BE2C (cell line): ENCODE measurements around the gene DNAJC17.

ENCODE experiments used
- DNase-seq: peaks from one replicate; pipeline ENCODE4 v3.0.0-alpha.2; 2020
- H3K27me3 ChIP-seq: fragments of 250-450 bp; sonication (Bioruptor Pico); 2 replicates; pipeline ENCODE4 v1.5.1; 2020; ENCODE audit warnings: mild to moderate bottlenecking
- H3K36me3 ChIP-seq: fragments of 250-450 bp; sonication (Bioruptor Pico); 2 replicates; pipeline ENCODE4 v1.5.1; 2020; ENCODE audit warnings: mild to moderate bottlenecking
- H3K4me1 ChIP-seq: fragments of 250-450 bp; sonication (Bioruptor Pico); 2 replicates; pipeline ENCODE4 v1.5.1; 2020
- H3K4me3 ChIP-seq: 2 replicates; pipeline ENCODE4 v1.5.1; 2011; ENCODE audit warnings: low read depth, low read length
- H3K9me3 ChIP-seq: fragments of 250-450 bp; sonication (Bioruptor Pico); 2 replicates; pipeline ENCODE4 v1.5.1; 2020
- CTCF ChIP-seq: IDR thresholded peaks from 2 replicates; pipeline ENCODE4 v1.5.1; 2012; ENCODE audit warnings: mild to moderate bottlenecking, low read depth, low read length

Gene DNAJC17

GRCh38 chr15:40843885-40844695 lies 36.8 kb upstream of the DNAJC17 start, which contains the start of gene SPINT1:
Gene SPINT1, plus strand, starts transcription at chr15:40844048. Its CDS starts 507 bp downstream, at chr15:40844555.
- TF ChIP-seq CTCF, result no peak

GRCh38 chr15:40843261-40843884 lies 36.1 kb upstream of the DNAJC17 start:
- Histone ChIP-seq H3K4me1 (peaks cover 4% of the 10 kb centered on the region), H3K36me3 (no peaks in the 10 kb centered on the region), H3K4me3 (no peak overlapping the region), H3K9me3 (no peaks in the 10 kb centered on the region), H3K27me3 (peaks cover 22% of the 10 kb centered on the region)
- TF ChIP-seq CTCF, result no peak
- DNase-seq, result no peak

More at GRCh38 chr15:40843885-40844695, 36.8 kb upstream of the DNAJC17 start, which contains the start of gene SPINT1:
- Histone ChIP-seq H3K36me3 (no peaks in the 10 kb centered on the region), H3K4me3 (peak within 1 kb of the TSS; percentile 43), H3K9me3 (no peaks in the 10 kb centered on the region), H3K4me1 (peaks cover 4% of the 10 kb centered on the region), H3K27me3 (peaks cover 22% of the 10 kb centered on the region)
- no peak for DNase-seq

GRCh38 chr15:40841741-40842140 lies 34.5 kb upstream of the DNAJC17 start:
- H3K27me3 ChIP-seq, result peaks cover 22% of the 10 kb centered on the region
- no peak for DNase-seq
- no peak overlapping the region for H3K4me3 ChIP-seq
- no peaks in the 10 kb centered on the region for H3K36me3 ChIP-seq
- no peaks in the 10 kb centered on the region for H3K9me3 ChIP-seq
- H3K4me1 ChIP-seq, result no peaks in the 10 kb centered on the region; the same call in 1 of the 2 replicates
- TF ChIP-seq CTCF, result no peak

GRCh38 chr15:40838756-40839155 lies 31.5 kb upstream of the DNAJC17 start:
- Histone ChIP-seq H3K4me3 (no peak overlapping the region), H3K9me3 (no peaks in the 10 kb centered on the region), H3K27me3 (peaks cover 10% of the 10 kb centered on the region), H3K36me3 (no peaks in the 10 kb centered on the region), H3K4me1 (no peaks in the 10 kb centered on the region; the same call in 1 of the 2 replicates)
- DNase-seq, result no peak
- TF ChIP-seq CTCF, result no peak

- TF ChIP-seq CTCF, result no peak
- Histone ChIP-seq H3K36me3 (no peaks in the 10 kb centered on the region), H3K4me1 (no peaks in the 10 kb centered on the region; the same call in 1 of the 2 replicates), H3K9me3 (no peaks in the 10 kb centered on the region), H3K27me3 (no peaks in the 10 kb centered on the region), H3K4me3 (no peak overlapping the region)
- no peak for DNase-seq
Observed at GRCh38 chr15:40836020-40836419, 28.7 kb upstream of the DNAJC17 start.

- no peak overlapping the region for H3K4me3 ChIP-seq
- no peaks in the 10 kb centered on the region for H3K4me1 ChIP-seq
- no peaks in the 10 kb centered on the region for H3K9me3 ChIP-seq
- no peaks in the 10 kb centered on the region for H3K36me3 ChIP-seq
- no peak for TF ChIP-seq CTCF
- H3K27me3 ChIP-seq, result no peaks in the 10 kb centered on the region
- DNase-seq, result no peak
Observed at GRCh38 chr15:40832903-40833302, 25.6 kb upstream of the DNAJC17 start.
